K562 (cell line): ENCODE measurements around the gene PRCC. TPM values are rescaled to one million over a fixed set of nuclear protein-coding genes. Genes with fewer than 3 reads are reported as not detected.
A peak's percentile ranks its signal among the peaks of the same experiment; 100 is the strongest.

Experiments
- CTBP1 ChIP-seq: fragments of 450-650 bp; IDR thresholded peaks from 2 replicates; pipeline ENCODE4 v1.6.1; 2016; ENCODE audit warnings: borderline replicate concordance
- DPF2 ChIP-seq: fragments of 450-650 bp; IDR thresholded peaks from 2 replicates; pipeline ENCODE4 v1.6.1; 2016
- GABPA ChIP-seq: fragments of 200-800 bp; sonication (Bioruptor generic); conservative IDR thresholded peaks from 2 replicates; pipeline ENCODE4 v1.6.1; 2016; ENCODE audit warnings: low read depth, missing genetic modification characterization, missing compliant biosample characterization
- KDM5B ChIP-seq: fragments of 200-600 bp; sonication (generic); IDR thresholded peaks from 2 replicates; pipeline ENCODE4 v1.6.1; 2012; ENCODE audit warnings: low read depth, mild to moderate bottlenecking, moderate library complexity, low read length, control low read depth, inconsistent platforms; ENCODE audit not compliant: insufficient replicate concordance
- L3MBTL2 ChIP-seq: fragments of 450-650 bp; IDR thresholded peaks from 2 replicates; pipeline ENCODE4 v1.6.1; 2016; ENCODE audit warnings: mild to moderate bottlenecking, moderate library complexity
- NRF1 ChIP-seq, 2 experiments: fragments of 450-650 bp; IDR thresholded peaks in 1 of 2; conservative IDR thresholded peaks in 1 of 2; 2 replicates each; pipeline ENCODE4 v1.6.1; 2014; ENCODE audit warnings: mild to moderate bottlenecking in 2 of 2
- RBM22 ChIP-seq: fragments of 200-400 bp; formaldehyde crosslinking; IDR thresholded peaks from 2 replicates; pipeline ENCODE4 v1.6.1; 2018; ENCODE audit warnings: low read length, low read depth; ENCODE audit not compliant: poor library complexity, severe bottlenecking
- SOX6 ChIP-seq: fragments of 450-650 bp; IDR thresholded peaks from 2 replicates; pipeline ENCODE4 v1.6.1; 2014; ENCODE audit warnings: mild to moderate bottlenecking
- TAF7 ChIP-seq: fragments of 450-650 bp; IDR thresholded peaks from 2 replicates; pipeline ENCODE4 v1.6.1; 2016; ENCODE audit warnings: missing genetic modification characterization, missing compliant biosample characterization
- polyA plus RNA-seq, 8 experiments: library from polyadenylated mRNA; depleted of rRNA in 4 of 8; stranded (reverse) in 5 of 8; unstranded in 3 of 8; fragments of >200 nt; fragmentation: Nextera tagmentation in 2 of 8; fragmentation: Illumina TruSeq in 1 of 8; extraction: Ambion mirVana in 2 of 8; extraction: Trizol in 1 of 8; gene quantifications; 2 replicates each; pipeline versions ENCODE4 v1.2.1 to v1.2.3, GENCODE V29; 2011 to 2014; ENCODE audit warnings: inconsistent platforms in 1 of 8, missing spikeins in 1 of 8
- total RNA-seq, 7 experiments: library from RNA; depleted of rRNA in 6 of 7; stranded (reverse); fragments of >200 nt in 6 of 7; fragmentation: Illumina TruSeq in 2 of 7; extraction: Trizol in 2 of 7; gene quantifications; 2 replicates each; pipeline versions ENCODE4 v1.2.1 to v1.2.3, GENCODE V29; 2011 to 2021; ENCODE audit warnings: low replicate concordance in 1 of 7

PRCC gene
- total and polyA plus RNA-seq, 9 of the 15 experiments (the other 6 are each of a cell fraction or from before 2014, with no cell fraction given) = 23.9 to 201 (median 41.1) TPM

- TF ChIP-seq RBM22 (peak; percentile 56), DPF2 (0 out of 2 replicates have a peak, but pooled peaks have one; percentile 35), SOX6 (no peak), NRF1 (conservative IDR thresholded peaks at IDR 0.05 in 1 of 2, IDR thresholded peaks at IDR 0.05 in 1 of 2) (peak; percentile 80 to 84), L3MBTL2 (0 out of 2 replicates have a peak, but pooled peaks have one; percentile 8), KDM5B (peak; percentile 67), GABPA (tag) (peak; percentile 98; the same call in 1 of the 2 replicates), CTBP1 (no peak), TAF7 (tag) (0 out of 2 replicates have a peak, but pooled peaks have one; percentile 35)
Observed at GRCh38 chr1:156727926-156728598, 39.3 kb upstream of the PRCC start, which contains the start of gene METTL25B (continued).
